GM18873 (cell line): Measurements from ENCODE around the gene NIPSNAP3A.

Source experiments
- ATAC-seq: cut with Tn5 transposase; IDR thresholded peaks from one replicate; pipeline ENCODE4 v1.9.1; 2021; ENCODE audit warnings: mild to moderate bottlenecking, moderate library complexity, moderate number of reproducible peaks; ENCODE audit not compliant: unreplicated experiment, low FRiP score

The NIPSNAP3A gene

GRCh38 chr9:104774132-104774531 is 26.6 kb downstream of the NIPSNAP3A start:
- no peak for ATAC-seq

DNA sequence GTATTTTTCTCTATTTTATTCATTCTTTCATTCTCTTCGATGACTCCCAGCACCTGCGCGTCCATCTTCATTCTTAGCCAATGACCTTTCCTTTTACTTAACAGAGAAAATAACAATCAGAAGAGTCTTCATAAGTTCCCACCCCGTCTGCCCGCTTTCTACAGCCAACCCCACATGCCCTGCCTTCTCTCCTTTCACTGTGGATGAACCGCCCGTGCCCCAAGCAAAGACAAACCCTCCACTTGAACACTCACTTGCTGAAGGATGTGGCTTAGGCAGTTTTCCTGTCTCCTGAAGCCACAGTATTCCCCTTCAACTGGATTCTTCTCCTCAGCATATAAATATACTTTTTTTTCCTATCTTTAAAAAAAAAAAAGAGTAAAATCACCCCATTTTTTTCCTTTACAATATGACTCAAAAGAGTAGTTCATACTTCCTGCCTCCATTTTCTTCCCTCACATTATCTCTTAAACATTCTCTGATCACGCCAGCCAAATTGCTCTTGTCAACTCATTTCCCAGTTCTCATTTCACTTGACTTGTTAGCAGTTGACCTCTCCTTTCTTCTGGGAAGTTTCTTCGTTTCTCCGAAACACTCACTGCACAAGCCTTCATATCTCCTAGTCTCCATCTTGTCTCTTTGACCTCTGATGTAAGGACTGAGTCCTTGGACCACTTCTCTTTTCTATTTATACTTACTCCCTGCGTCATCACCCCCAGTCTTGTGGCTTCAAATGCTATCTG is 27.5 kb downstream of the NIPSNAP3A start:
- peak; percentile 95 for ATAC-seq

DNA sequence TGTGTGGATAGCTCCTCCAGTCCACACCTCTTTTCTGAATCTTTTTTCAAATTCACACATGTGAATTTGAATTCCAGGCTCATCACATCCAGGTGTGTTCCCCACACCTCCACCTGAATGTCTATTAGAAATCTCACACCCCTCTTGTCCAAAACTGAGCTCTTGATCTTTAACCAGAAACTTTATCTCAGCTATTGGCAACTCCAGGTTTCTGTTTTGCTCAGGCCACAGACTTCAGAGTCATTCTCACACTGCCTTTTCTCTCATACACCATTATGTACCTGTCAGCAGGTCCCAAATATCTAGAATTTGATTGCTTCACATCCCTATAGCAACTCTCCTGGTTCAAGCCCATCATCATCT is 28.1 kb downstream of the NIPSNAP3A start:
- peak; percentile 65 for ATAC-seq

- ATAC-seq: no peak
Measured at GRCh38 chr9:104775976-104776375, 28.5 kb downstream of the NIPSNAP3A start.

DNA sequence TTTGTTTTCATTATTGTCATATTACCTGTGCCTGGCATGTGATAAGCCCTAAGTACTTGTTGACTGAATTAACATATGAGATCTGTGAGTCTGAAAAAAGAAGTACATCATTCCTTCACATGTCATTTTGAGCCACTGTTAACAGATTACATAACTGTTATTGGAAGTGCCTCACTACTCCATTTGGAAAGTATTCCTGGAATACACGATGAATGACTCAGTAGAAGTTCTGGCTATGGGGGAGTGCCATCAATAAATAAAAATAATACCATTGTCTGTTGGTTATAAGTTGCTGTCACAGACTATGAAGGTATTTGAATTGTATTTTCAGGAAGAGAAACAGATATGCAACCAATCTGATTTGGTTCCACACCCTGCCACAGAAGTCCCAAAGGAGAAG is 29.3 kb downstream of the NIPSNAP3A start:
- no peak for ATAC-seq

DNA sequence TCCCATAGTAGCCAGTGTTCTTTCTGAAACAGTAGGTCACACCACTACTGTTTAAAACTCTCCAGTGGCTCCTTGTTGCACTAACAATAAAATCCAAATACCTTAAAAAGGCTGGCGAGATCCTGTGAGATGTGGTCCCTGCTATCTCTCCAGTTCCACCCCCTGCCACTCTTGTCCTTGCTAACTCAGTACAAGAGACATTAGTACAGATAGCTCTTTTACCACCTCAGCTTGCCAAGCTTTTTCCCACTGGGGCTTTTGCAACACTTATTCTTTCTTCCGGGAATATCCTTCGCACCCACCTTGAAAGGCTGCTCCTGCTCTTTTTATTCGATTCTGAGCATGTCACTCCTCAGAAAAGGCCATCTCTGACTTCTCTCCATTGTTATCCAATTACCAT is 31.3 kb downstream of the NIPSNAP3A start:
- ATAC-seq: no peak

GRCh38 chr9:104779334-104779733 is 31.9 kb downstream of the NIPSNAP3A start:
- ATAC-seq: no peak

- no peak for ATAC-seq
Measured at GRCh38 chr9:104779946-104780535, 32.6 kb downstream of the NIPSNAP3A start.

DNA sequence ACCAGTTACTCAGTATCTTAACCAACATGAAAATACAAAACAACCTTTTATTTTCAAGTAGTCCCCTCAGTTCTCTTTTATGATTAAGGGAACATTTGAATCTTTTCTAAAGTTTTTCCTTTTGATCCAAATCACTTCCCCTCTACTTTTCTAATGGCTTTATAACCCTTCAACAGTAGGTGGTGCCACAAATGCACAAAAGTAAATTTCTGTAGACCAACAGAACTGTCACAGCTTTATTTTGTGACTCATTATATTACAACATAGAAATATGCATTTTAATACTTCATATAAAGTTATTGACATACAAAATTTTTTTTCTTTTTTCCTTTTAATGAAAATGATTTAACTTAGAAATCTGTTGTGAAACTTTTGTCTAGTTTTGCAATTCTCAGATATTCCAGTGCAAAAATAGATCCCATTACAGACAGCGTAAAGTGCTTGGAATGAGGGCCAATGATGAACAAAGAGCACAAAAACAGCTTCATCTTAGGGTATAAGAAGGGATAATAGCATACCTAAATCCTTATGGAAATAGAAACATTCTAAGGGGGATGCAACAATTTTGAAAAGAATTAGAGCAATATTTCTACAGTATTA is 33.4 kb downstream of the NIPSNAP3A start:
- ATAC-seq: no peak

DNA sequence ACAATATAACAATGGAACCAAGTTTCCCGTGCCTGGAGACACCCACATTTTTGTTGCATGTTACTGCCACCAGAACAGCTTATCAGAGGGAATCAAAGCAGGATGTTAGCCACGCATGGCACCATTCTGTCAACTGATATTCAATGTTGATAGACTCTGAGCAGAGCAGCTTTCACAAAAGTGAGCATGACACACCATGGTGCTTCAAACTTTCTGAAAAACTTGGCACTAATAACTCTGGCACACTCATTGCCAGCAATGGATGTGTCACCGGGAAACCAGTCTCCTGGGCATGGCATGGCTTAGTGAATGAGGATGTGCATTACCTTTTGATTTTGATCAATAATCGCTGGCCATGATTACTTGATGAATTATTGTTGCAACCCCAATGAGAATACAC is 36.1 kb downstream of the NIPSNAP3A start:
- no peak for ATAC-seq

GRCh38 chr9:104784098-104784497 is 36.6 kb downstream of the NIPSNAP3A start:
- ATAC-seq: peak; percentile 81

DNA sequence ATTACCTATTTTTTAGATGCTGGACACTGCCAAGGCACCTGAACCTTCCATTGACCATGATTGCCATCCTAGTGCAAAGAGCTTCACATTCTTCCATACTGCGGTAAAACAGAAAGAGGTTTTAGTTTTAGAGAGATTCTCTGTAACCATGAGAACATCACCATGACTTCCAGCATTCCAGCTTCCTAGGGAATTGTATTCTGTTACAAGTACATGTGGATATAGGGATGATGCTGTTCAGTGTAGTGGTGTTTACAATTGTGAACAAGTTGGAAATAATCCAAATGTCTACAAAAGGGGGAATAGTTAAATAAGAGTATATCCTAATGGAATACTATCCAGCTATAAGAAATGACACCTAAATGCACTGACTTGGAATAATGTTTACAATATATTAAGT is 38.8 kb downstream of the NIPSNAP3A start:
- no peak for ATAC-seq

DNA sequence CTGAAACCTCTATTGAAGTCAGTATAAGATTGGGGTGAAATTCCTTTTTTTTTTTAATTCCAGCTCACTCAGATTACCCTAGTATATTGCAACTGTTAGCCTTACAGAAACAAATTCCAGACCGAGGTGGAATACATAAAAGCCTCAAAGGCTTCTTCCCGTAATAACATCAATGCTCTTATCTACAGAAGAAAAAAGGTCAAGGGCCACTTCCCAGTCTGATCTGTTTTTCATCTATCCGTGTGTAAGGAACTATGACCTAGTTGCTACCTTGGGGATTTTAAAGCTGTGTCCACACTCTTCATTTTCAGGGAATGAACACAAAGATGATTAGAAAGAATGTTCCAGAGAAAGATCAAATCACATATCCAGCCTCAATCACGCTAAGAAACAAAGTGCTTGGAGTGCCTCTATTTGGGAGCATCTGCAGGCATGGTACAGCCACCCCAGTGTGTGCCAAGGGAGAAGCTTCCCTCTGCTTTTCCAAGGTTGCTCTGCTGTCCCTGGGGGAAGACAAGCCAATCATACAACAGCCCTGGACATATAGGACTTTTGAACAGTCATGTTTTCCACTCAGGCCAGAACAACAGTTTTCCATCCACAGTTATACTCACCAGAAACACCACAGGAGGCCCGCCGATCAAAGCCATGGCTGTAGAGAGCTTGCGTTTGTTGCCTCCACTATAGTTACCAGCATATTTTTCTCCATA is 40.0 kb downstream of the NIPSNAP3A start:
- ATAC-seq: no peak

GRCh38 chr9:104788251-104788650 is 40.8 kb downstream of the NIPSNAP3A start:
- ATAC-seq: no peak

GRCh38 chr9:104794070-104794469 is 46.6 kb downstream of the NIPSNAP3A start:
- no peak for ATAC-seq

- ATAC-seq: no peak
Measured at GRCh38 chr9:104795082-104795481, 47.6 kb downstream of the NIPSNAP3A start.

DNA sequence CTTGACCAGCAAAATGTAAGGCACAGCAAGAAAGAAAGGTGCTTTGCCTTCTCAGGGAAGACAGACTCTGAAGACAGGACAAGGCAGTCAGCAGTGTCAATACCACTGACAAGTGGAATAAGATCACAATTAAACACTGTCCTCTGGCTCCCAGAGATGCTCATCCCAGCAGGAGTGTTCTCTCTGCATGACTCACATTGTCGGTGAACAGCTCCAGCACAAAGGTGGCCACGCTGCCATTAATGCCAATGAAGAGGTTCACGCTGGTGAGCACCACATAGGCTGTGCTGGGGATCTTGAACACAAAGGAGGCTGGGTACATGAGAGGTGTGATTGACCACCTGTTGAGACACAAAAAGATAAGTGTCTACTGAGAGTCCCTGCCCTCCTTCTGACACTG is 48.4 kb downstream of the NIPSNAP3A start:
- ATAC-seq: no peak

DNA sequence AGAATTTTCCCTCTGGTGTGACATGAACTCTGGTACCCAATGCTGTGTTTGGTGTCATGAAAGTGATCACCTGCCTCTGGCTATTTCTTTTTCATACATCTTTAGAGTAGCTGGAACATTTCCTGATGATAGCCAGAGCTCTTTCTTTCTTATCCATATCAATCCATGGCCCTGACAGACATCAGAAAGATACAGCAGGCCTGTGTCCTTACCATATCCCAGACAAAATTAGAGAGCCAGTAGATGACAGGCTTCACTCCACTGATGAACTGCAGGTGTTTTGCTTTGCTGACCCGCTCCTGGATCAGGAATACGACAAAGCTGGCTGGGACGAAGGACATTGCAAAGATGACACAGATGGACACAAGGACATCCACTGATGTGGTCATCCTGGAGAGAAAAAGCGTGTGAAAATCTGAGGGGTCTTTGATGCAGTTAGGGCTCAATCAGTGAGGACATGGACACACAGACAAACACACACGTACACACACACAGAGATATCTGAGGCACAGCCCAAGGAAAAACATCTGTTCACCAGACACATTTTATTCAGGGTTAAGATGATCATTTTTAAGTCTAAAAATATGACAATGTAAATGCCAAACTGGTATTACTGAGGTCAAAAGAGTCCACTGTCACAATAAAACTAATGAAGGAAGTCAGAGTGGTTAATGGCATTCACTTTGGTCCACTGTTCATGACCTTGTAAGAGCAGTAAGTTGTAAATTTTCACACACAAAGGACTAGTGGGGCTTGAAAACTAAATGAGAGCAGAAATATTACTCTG is 50.9 kb downstream of the NIPSNAP3A start:
- no peak for ATAC-seq

- no peak for ATAC-seq
Measured at GRCh38 chr9:104800068-104800785, 52.7 kb downstream of the NIPSNAP3A start.

GRCh38 chr9:104802110-104802509 is 54.6 kb downstream of the NIPSNAP3A start:
- ATAC-seq: no peak
